Body of pancreas (tissue), 4 donors: ENCODE results near the gene ZDHHC22.
A peak's percentile ranks its signal among the peaks of the same experiment; 100 is the strongest.

Experiments used
- POLR2A ChIP-seq, 3 donors: fragments of 450-650 bp; IDR thresholded peaks; one replicate each; pipeline ENCODE4 v1.6.1; 2016; ENCODE audit warnings: antibody characterized with exemption in 3 of 3, mild to moderate bottlenecking in 2 of 3
- TF ChIP-seq, protein P1 (sequence below), 7 experiments: fragments of 450-650 bp in 4 of 7; fragments of 200-600 bp in 3 of 7; sonication (generic) in 3 of 7; IDR thresholded peaks; one replicate each; pipeline ENCODE4 v1.5.1; 2016 to 2019; ENCODE audit warnings: antibody characterized with exemption in 7 of 7

- TF ChIP-seq, protein P1, sequence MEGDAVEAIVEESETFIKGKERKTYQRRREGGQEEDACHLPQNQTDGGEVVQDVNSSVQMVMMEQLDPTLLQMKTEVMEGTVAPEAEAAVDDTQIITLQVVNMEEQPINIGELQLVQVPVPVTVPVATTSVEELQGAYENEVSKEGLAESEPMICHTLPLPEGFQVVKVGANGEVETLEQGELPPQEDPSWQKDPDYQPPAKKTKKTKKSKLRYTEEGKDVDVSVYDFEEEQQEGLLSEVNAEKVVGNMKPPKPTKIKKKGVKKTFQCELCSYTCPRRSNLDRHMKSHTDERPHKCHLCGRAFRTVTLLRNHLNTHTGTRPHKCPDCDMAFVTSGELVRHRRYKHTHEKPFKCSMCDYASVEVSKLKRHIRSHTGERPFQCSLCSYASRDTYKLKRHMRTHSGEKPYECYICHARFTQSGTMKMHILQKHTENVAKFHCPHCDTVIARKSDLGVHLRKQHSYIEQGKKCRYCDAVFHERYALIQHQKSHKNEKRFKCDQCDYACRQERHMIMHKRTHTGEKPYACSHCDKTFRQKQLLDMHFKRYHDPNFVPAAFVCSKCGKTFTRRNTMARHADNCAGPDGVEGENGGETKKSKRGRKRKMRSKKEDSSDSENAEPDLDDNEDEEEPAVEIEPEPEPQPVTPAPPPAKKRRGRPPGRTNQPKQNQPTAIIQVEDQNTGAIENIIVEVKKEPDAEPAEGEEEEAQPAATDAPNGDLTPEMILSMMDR (IDR thresholded peaks at IDR 0.05), result peak in 4 of 7 experiments; percentile 6 to 20 (median 14)
- TF ChIP-seq POLR2A (IDR thresholded peaks at IDR 0.05), result no peak
Measured at GRCh38 chr14:77141214-77142004, at the start of gene ZDHHC22.
